HG03457 (cell line): ENCODE measurements around the gene GUF1.
"Not testable (repeated sequence)": the region's sequence is repeated elsewhere in the genome, so short reads cannot be mapped to it uniquely, and the experiment has no call there.

ENCODE experiments used
- ATAC-seq: cut with Tn5 transposase; IDR thresholded peaks from one replicate; pipeline ENCODE4 v1.9.1; 2021; ENCODE audit warnings: moderate number of reproducible peaks; ENCODE audit not compliant: unreplicated experiment

Gene GUF1

DNA sequence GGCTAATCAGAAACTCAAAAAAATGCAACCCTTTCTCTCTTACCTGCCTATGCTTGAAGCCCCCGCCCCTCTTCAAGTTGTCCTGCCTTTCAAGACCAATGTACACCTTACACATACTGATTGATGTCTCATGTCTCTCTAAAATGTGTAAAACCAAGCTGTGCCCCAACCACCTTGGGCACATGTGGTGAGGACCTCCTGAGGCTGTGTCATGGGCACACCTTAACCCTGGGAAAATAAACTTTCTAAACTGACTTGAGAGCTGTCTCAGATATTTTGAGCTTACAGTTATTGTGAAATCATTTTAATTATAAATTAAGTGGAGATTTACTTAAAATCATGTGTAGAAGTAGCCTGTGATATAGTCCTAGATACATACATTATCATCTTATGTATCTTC lies 22.2 kb downstream of the GUF1 start:
- ATAC-seq, result no peak

DNA sequence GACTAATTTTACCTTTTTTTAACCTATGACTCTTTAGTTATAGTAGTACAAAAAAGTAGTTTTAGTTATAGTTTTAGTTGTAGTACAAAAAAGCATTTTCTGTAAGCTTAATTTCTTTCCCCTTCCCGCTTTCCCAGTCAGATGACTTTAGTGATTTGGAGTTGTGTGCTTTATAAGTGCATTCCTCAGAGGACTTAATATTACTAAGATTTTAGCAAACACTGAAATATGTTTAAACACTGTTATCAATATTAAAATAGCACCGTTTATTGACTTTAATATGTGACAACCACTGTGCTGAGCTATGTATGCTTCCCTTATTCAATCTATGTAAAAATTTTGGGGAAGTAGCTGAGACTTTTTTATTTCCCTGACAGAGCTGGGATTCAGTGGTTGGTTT lies 22.8 kb downstream of the GUF1 start:
- no peak for ATAC-seq

DNA sequence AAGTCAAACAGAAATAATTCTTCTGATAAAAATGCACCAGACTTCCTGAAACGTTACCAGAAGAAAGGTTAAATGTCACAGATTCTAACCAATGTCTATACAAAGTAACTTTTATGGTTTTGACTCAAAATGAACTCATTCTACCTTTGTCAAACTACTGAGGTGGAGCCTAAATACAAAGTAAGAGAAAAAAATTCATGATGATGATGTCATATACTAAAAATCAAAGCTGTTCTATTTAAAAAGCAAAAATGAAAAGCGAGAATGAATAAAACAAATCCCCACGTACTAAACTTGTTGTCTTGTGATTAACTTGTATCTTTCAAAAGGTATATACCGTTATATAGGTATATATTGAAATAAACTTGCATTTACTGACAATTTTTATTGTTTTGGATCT lies 26.5 kb downstream of the GUF1 start:
- ATAC-seq, result no peak

DNA sequence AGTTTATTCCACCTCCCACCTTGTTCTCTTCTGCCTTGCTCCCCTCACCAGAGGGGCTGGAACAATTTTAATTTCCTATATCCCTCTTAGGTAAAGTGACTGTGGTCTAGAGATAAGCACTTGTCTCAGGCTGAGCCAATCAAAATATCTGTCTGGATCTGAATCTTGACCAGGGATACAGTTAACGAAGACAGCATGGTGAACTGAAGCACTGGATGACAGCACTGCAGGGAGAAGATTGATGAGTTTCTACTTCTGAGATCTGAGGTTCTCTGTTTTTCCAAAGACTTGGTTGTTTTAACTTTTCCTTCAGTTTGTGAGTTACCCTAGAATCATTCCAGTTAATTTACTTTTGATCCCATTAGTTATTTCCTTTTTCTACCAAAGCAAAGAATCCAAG lies 34.9 kb downstream of the GUF1 start:
- ATAC-seq, result no peak

DNA sequence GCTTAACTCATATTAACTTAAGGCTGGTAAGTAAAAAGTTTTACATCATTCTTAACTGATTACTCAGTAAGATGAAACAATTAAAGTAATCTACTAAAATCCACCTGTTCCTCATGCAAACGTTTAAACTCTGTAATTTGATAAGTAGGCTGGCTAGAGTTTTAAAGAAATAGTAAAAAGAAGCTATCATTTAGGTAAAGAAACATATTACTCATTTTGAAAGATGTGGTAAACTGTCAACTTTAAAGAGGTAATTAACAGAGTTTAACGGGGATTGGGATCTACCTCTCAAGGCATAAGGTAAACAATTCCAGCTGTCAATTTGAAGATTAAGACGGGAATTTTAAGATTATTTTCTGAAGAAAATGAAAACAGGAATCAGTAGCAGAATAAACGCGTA lies 38.4 kb downstream of the GUF1 start:
- no peak for ATAC-seq

DNA sequence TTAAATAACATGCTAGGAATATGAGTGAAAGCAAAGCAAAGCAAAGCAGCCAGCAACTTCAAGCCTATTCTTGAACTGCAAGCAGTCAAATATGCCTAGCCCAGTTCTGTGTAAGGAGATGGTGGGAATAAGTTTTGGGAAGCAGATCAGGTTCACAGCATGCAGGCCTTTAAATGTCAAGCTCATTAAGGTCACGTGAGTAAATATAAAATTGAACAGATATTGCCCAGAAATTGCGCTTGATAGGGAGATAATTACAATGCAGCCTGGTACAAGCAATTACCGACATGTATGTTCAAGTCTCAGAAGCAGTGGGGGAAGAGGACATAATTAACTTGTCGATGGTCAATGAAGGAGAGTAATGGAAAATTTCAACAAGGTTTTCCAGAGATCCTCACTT lies 42.2 kb downstream of the GUF1 start:
- no peak for ATAC-seq

DNA sequence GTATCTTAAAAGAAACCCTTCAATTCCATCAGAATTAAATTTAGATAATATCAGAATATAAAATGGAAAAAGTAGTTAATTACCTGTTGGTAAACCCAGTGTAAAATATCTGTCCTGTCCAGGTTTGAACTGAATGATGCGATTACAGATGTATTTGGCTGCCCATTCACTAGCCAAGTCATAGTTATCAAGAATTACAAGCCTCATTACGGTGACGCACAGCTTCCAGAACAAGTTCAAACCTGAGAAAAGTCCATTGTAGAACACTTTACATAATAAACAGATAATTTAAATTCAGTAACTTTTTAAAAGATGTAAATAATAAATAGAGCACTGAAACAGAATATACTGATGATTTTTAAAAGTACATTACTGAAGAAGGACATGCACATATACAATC lies 43.8 kb downstream of the GUF1 start:
- no peak for ATAC-seq

DNA sequence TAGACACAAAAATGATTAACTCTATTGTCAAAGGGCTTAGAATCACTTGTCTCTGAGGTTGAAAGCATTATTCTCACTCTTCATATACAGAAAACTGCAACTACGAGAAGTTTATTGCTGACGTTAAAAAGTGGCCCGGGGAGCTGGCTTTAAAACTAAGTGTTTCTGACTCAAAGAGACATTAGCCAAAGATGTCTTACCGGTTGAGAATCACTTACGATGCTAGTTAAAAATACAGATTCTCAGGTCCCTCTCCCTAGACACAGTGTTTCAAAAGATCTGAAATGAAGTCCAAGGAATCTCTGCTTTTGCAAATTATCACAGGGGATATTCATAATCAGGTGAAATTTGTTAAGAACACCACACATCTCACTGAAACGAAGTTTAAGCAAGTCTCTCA lies 46.9 kb downstream of the GUF1 start:
- no peak for ATAC-seq

DNA sequence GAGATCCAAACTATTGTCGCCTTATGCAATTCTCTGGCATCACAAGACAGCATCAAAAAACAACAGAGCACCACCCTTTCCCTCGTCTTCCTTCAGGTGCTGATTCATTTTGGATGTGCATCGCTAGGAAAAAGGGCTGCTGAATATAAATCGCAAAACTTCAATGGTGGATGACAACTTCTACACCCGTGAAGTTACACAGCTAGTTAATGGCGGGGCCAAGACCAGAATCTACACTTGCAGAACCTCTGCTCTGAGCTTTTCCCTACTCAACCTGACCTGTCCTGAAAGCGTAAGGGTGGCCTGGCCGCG lies 47.5 kb downstream of the GUF1 start:
- no peak for ATAC-seq

DNA sequence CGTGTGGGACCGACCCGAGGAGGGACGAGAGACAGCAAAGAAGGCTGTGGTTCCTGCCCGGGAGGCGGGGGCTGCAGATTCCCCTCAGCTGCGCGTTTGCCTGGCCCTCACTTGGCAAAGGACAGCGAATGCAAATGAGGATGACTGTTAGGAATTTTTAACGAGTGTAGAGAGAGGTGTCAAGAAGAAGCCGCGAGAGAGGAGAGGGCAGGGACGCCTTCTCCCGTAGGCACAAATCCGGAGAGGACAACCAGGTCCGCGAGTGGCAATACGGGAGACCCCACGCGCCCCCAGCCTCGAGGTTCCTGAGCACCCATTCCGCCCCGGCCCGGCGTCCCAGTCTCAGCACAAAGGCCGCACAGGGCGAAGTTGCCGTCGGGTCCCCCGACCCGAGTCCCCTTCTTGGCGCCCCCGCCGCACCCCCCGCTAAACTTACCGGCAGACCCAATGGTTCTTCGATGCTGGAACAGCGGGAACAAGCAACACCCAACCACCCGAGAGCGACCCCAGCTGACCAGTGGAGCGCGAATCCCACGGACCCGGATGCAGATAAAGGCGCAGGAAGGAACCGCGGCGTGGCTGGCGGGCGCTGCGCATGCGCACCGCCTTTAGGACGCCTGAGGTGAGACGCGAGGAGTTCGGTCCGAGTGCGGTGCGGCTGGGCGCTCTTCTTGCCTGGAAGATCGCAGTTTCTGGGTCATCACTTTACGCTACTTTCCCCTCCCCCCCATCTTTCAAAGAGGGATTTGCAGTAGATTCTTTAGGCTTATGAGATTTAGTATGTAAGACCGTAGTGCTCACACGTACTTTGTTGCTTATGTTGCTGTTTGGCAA lies 48.0 kb downstream of the GUF1 start, which contains the start of gene GNPDA2:
Gene GNPDA2 (minus strand): TSS at position 519 of the 834 bp plus-strand sequence. CDS start 4,349 bp downstream, outside the sequence.
- ATAC-seq, result peak; percentile 94

DNA sequence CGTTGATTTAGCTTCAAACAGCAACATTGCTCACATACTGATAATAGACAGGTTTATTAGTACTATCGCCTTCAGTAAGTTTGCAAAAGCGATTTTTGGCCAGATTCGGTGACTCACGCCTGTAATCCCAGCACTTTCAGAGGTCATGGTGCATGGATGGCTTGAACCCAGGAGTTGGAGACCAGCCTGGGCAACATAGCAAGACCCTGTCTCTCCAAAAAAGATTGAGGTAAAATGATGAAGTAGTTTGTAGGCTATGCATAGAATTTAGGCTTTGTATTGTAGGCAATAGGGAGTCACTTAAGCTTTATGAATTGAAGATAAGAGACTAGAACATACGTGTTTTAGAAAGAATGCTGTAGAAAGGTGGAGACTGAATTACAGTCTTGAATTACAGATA lies 49.3 kb downstream of the GUF1 start:
- ATAC-seq, result no peak

DNA sequence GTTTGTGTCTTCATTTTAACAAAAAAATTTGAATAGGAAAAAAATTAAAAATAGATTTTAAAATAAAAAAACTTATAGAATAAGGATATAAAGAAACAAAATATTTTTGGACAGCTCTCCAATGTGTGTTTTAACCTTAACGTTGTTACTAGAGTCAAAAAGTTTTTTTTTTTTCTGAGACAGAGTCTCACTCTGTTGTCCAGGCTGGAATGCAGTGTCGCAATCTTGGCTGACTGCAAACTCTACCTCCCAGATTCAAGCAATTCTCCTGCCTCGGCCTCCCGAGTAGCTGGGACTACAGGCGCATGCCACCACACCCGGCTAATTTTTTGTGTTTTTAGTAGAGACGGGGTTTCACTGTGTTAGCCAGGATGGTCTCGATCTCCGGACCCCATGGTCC lies 50.5 kb downstream of the GUF1 start:
- ATAC-seq, result not testable (repeated sequence)

DNA sequence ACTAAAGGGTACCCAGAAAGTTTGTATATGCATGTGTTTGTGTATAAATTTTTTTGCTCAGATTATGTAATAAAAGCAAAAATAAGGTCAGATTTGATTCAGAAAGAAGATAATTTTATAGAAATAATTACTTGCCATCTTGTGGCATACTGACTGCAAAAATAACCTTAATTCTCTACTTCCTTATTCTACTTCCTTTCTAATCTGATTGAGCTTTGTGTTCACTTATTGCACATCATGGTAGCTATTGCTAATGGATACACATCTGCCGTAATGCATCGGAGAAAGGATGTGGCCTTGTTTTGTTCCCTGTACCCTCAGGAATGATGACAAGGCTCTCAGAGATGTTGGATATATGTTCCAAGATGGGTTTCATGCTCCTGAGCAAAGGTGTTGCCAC lies 58.7 kb downstream of the GUF1 start:
- ATAC-seq, result no peak

DNA sequence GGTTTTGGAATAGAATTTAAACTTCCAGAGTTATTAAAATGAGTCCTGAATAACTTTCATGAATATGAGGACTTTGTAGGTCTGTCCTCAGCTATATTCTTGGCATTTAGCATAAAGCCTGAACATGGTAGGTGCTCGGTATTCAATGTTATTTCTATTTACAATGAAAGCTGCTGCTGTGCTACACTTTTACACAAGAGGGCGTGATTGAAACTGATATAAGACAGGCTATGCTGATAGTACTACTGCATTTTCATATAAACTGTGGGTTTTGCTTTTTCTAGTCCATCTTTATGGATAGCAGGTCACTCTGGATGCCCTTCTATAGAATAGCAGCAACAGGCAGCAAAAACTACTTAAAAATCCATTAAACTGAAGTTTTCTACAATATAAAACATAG lies 60.4 kb downstream of the GUF1 start:
- no peak for ATAC-seq

DNA sequence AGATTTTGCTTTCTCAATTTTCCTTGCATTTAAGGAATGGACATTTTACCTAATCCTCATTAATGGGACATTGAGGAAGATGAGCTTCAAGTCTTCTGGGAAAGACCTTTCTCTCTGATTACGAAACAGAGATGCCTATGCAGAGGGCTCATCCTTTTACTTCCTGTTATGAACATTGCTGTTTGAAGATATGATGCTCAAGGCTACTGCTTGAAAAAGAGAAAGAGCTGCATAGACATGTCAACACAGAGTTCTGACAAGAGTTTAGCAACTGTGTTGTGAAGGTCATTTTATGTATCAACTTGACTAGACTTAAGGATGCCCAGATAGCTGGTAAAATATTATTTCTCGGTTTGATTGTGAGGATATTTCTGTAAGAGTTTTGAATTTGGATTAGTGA lies 62.0 kb downstream of the GUF1 start:
- ATAC-seq, result no peak
